SK-N-SH (cell line): ENCODE data around the gene SRGAP1.

Source experiments
- EZH2phosphoT487 ChIP-seq: fragments of 200-600 bp; sonication (generic); IDR thresholded peaks from 2 replicates; pipeline ENCODE4 v1.6.1; 2017; ENCODE audit warnings: low read depth, mixed run types, mild to moderate bottlenecking, antibody characterized with exemption, moderate library complexity, borderline replicate concordance
- FOXM1 ChIP-seq: IDR thresholded peaks from 2 replicates; pipeline ENCODE4 v1.4.0; 2012; ENCODE audit warnings: low read depth, mild to moderate bottlenecking
- GABPA ChIP-seq: IDR thresholded peaks from 2 replicates; pipeline ENCODE4 v1.4.0; 2012; ENCODE audit warnings: low read depth, mild to moderate bottlenecking
- MXI1 ChIP-seq: IDR thresholded peaks from 2 replicates; pipeline ENCODE4 v1.6.1; 2012; ENCODE audit warnings: mild to moderate bottlenecking, low read depth, low read length, improper control_type of control experiment
- NFIC ChIP-seq: IDR thresholded peaks from 2 replicates; pipeline ENCODE4 v1.4.0; 2012; ENCODE audit warnings: borderline replicate concordance
- POLR2AphosphoS5 ChIP-seq: IDR thresholded peaks from 2 replicates; pipeline ENCODE4 v1.6.1; 2012; ENCODE audit warnings: low read depth, low read length
- TAF1 ChIP-seq: IDR thresholded peaks from 2 replicates; pipeline ENCODE4 v1.6.1; 2012; ENCODE audit warnings: low read depth, mild to moderate bottlenecking, low read length, moderate library complexity, borderline replicate concordance
- TCF12 ChIP-seq: IDR thresholded peaks from 2 replicates; pipeline ENCODE4 v1.4.0; 2012
- TEAD4 ChIP-seq: IDR thresholded peaks from 2 replicates; pipeline ENCODE4 v1.4.0; 2012; ENCODE audit warnings: mild to moderate bottlenecking, borderline replicate concordance; ENCODE audit not compliant: insufficient read depth
- TF ChIP-seq, protein P1 (sequence below): fragments of 200-600 bp; sonication (generic); IDR thresholded peaks from 2 replicates; pipeline ENCODE4 v1.6.1; 2017; ENCODE audit warnings: antibody characterized with exemption, mild to moderate bottlenecking, moderate library complexity
- TF ChIP-seq, protein P2 (sequence below): IDR thresholded peaks from 2 replicates; pipeline ENCODE4 v1.4.0; 2012; ENCODE audit warnings: low read depth

DNA sequence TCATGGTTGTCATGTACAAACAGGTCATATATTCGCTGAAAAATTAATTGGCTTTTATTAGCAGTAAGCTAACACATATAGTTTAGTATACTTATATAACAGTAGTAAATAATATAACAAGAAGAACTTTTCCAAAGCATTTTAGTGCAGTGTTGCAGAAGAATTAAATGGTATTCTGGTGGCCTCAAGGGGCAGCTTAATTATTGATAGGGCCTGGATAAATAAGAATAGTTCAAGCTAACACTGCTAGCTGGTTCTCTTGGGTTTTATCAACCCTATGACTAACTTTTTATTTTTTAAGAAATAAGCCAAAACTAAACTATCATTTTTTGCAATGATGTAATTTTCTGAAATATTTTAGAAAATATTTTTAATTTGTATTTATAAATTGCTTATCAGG, 152.1 kb downstream of the SRGAP1 start:
- TF ChIP-seq POLR2AphosphoS5 (no peak), TAF1 (no peak), EZH2phosphoT487 (no peak), TEAD4 (no peak), MXI1 (no peak), GABPA (no peak), TCF12 (no peak), FOXM1 (no peak), NFIC (no peak)
- TF ChIP-seq, protein P1, sequence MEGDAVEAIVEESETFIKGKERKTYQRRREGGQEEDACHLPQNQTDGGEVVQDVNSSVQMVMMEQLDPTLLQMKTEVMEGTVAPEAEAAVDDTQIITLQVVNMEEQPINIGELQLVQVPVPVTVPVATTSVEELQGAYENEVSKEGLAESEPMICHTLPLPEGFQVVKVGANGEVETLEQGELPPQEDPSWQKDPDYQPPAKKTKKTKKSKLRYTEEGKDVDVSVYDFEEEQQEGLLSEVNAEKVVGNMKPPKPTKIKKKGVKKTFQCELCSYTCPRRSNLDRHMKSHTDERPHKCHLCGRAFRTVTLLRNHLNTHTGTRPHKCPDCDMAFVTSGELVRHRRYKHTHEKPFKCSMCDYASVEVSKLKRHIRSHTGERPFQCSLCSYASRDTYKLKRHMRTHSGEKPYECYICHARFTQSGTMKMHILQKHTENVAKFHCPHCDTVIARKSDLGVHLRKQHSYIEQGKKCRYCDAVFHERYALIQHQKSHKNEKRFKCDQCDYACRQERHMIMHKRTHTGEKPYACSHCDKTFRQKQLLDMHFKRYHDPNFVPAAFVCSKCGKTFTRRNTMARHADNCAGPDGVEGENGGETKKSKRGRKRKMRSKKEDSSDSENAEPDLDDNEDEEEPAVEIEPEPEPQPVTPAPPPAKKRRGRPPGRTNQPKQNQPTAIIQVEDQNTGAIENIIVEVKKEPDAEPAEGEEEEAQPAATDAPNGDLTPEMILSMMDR: no peak
- TF ChIP-seq, protein P2, sequence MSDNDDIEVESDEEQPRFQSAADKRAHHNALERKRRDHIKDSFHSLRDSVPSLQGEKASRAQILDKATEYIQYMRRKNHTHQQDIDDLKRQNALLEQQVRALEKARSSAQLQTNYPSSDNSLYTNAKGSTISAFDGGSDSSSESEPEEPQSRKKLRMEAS: no peak
